ENCODE data around the gene PRDX6. TPM values are rescaled to one million over a fixed set of nuclear protein-coding genes. Genes with fewer than 3 reads are reported as not detected.
A peak's percentile ranks its signal among the peaks of the same experiment; 100 is the strongest.
"Not testable (repeated sequence)": the region's sequence is repeated elsewhere in the genome, so short reads cannot be mapped to it uniquely, and the experiment has no call there.

Gene PRDX6
- total RNA-seq, 5 donors from 2014 or later (not counting 1 experiment from before 2014, with no cell fraction given): 70.7 to 108 (median 98.3) TPM

DNA sequence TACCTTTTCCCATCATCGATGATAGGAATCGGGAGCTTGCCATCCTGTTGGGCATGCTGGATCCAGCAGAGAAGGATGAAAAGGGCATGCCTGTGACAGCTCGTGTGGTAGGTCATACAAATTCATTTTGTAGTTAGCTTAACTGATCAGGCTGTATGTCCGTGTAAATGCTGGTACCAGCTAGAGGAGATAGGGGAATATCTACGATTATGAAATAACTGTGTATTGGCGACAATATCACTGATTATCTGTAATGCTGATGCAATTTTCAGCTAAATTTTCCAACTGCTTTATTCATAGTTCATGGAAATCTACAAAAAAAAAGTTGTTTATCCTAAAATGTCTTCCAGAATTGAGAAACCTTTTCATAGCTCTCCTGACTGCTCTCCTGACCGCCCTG, 8.3 kb downstream of the PRDX6 start:
- POLR2A ChIA-PET: interaction anchor here in 1 of 2 donors (0.5 kb wide), 1 partner anchor 1019 kb away, joined by 3 read pairs; no protein-coding TSS in a partner anchor
- H3K4me3 ChIP-seq (ENCODE audit: control insufficient read depth in 1 of 2, extremely low read depth in 1 of 2, low read length in 1 of 2): no peak overlapping the region
- DNase-seq (no peak), ATAC-seq (replicated peaks in 1 of 4) (no peak)
- no peak overlapping the region for H3K4me3 Mint-ChIP-seq
- no peaks in the 10 kb centered on the region for H3K27me3 ChIP-seq (replicated peaks in 1 of 2; ENCODE audit: control insufficient read depth in 2 of 2, extremely low read depth in 1 of 2, insufficient read depth in 2 of 2, low read length in 1 of 2)
- H3K4me1 Mint-ChIP-seq: peaks cover 0 to 12% (median 2%) of the 10 kb centered on the region in 3 donors
- H3K27me3 Mint-ChIP-seq: no peaks in the 10 kb centered on the region
- peak overlapping the region in 1 of 2 donors; percentile 1 for H3K27ac Mint-ChIP-seq
- no peak overlapping the region for H3K27ac ChIP-seq (ENCODE audit: low read length)
- no peaks in the 10 kb centered on the region for H3K4me1 ChIP-seq (ENCODE audit: control insufficient read depth in 1 of 2, extremely low read depth in 1 of 2, insufficient read depth in 2 of 2, low read length in 2 of 2)
- H3K9me3 Mint-ChIP-seq: no peaks in the 10 kb centered on the region
- 96% methylated on average over 5 of the region's 7 CpGs for WGBS (ENCODE audit: insufficient coverage)
- peaks cover 13 to 79% of the 10 kb centered on the region in 2 donors for H3K36me3 ChIP-seq (ENCODE audit: control insufficient read depth in 2 of 2, extremely low read depth in 1 of 2, insufficient read depth in 1 of 2, low read length in 1 of 2)
- H3K36me3 Mint-ChIP-seq: peaks cover 74% of the 10 kb centered on the region
- CTCF ChIA-PET: no interaction called here
- H3K9me3 ChIP-seq: no peaks in the 10 kb centered on the region

DNA sequence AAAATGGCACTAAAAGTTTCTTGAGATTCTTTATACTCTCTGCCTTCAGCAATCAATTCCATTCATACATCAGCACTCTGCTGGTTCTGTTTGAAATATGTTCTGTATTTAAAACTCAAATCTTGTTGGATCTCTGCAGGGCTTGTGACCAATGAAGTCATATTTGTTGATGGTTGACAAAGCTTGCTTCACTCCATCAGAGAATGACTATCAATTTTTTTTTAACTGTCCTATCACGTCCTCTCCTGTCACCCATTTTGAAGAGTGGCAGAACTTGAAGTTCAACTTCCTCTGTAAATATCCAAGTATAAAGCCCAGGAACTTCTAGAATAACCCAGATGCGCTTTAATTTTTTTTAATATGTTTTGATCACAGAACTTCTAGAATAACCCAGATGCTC, 10.9 kb downstream of the PRDX6 start:
- Histone ChIP-seq H3K4me3 (ENCODE audit: control insufficient read depth in 1 of 2, extremely low read depth in 1 of 2, low read length in 1 of 2) (no peak overlapping the region), H3K27ac (ENCODE audit: low read length) (no peak overlapping the region), H3K27me3 (replicated peaks in 1 of 2; ENCODE audit: control insufficient read depth in 2 of 2, extremely low read depth in 1 of 2, insufficient read depth in 2 of 2, low read length in 1 of 2) (no peaks in the 10 kb centered on the region), H3K9me3 (no peaks in the 10 kb centered on the region), H3K4me1 (ENCODE audit: control insufficient read depth in 1 of 2, extremely low read depth in 1 of 2, insufficient read depth in 2 of 2, low read length in 2 of 2) (no peaks in the 10 kb centered on the region), H3K36me3 (ENCODE audit: control insufficient read depth in 2 of 2, extremely low read depth in 1 of 2, insufficient read depth in 1 of 2, low read length in 1 of 2) (peaks cover 13 to 54% of the 10 kb centered on the region in 2 donors)
- DNase-seq: no peak
- ChIA-PET POLR2A (no interaction called here), CTCF (no interaction called here)
- 100% methylated on average over 1 of the region's 2 CpGs for WGBS (ENCODE audit: insufficient coverage)
- Mint-ChIP-seq H3K36me3 (peaks cover 57% of the 10 kb centered on the region), H3K4me1 (no peaks in the 10 kb centered on the region), H3K27me3 (no peaks in the 10 kb centered on the region), H3K9me3 (peaks cover 0 to under 1% (median 0%) of the 10 kb centered on the region in 3 donors), H3K4me3 (no peak overlapping the region), H3K27ac (no peak overlapping the region)
- ATAC-seq (replicated peaks in 1 of 4): no peak

DNA sequence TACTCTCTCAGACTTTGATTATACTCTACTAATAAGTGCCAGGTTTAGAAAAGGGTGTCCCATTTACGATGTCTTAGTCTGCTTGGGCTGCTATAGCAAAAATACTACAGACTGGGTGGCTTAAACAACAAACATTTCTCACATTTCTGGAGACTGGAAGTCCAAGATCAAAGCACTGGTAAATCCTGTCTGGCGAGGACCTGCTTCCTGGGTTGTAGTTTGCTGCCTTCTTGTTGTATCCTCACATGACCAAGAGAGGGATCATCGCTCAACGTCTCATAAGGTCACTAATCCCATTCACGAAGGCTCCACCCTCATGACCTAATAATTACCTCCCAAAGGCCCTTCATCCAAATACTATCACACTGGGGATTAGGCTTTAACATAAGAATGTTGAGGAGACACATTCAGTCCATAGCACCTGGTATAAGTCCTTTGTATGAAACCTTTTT, 12.0 kb downstream of the PRDX6 start:
- no peak for DNase-seq
- Mint-ChIP-seq H3K4me1 (no peaks in the 10 kb centered on the region), H3K36me3 (peaks cover 57% of the 10 kb centered on the region), H3K9me3 (peaks cover 0 to 6% (median 3%) of the 10 kb centered on the region in 3 donors), H3K4me3 (no peak overlapping the region), H3K27me3 (no peaks in the 10 kb centered on the region), H3K27ac (no peak overlapping the region)
- WGBS (ENCODE audit: insufficient coverage): no CpG with 5 or more reads among the region's 5 CpGs
- CTCF ChIA-PET: no interaction called here
- H3K4me3 ChIP-seq (ENCODE audit: control insufficient read depth in 1 of 2, extremely low read depth in 1 of 2, low read length in 1 of 2): no peak overlapping the region
- POLR2A ChIA-PET: no interaction called here
- H3K27me3 ChIP-seq (replicated peaks in 1 of 2; ENCODE audit: control insufficient read depth in 2 of 2, extremely low read depth in 1 of 2, insufficient read depth in 2 of 2, low read length in 1 of 2): no peaks in the 10 kb centered on the region
- no peak for ATAC-seq (replicated peaks in 1 of 4)
- peaks cover 13 to 45% of the 10 kb centered on the region in 2 donors for H3K36me3 ChIP-seq (ENCODE audit: control insufficient read depth in 2 of 2, extremely low read depth in 1 of 2, insufficient read depth in 1 of 2, low read length in 1 of 2)
- no peaks in the 10 kb centered on the region for H3K4me1 ChIP-seq (ENCODE audit: control insufficient read depth in 1 of 2, extremely low read depth in 1 of 2, insufficient read depth in 2 of 2, low read length in 2 of 2)
- no peaks in the 10 kb centered on the region for H3K9me3 ChIP-seq
- no peak overlapping the region for H3K27ac ChIP-seq (ENCODE audit: low read length)

DNA sequence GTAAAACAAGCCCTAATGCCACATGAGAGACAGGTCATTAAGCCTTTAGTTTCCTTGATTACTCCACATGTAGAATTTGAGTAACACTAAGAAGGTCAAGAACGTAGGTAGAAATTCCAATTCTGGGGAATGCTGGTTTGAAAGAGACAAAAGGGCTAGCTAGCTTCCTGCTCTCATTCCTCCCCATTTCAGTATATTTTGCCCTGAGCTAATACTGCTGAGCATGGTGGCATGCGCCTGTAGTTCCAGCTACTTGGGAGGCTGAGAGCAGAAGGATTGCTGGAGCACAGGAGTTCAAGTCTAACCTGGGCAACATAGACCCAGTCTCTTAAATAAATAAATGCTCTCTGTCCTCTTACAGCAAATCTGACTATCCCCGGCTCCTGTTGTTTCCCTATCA, 12.8 kb downstream of the PRDX6 start:
- no peak for DNase-seq
- peaks cover 51% of the 10 kb centered on the region for H3K36me3 Mint-ChIP-seq
- H3K4me3 Mint-ChIP-seq: no peak overlapping the region
- H3K36me3 ChIP-seq (ENCODE audit: control insufficient read depth in 2 of 2, extremely low read depth in 1 of 2, insufficient read depth in 1 of 2, low read length in 1 of 2): peaks cover 13 to 38% of the 10 kb centered on the region in 2 donors
- POLR2A ChIA-PET: no interaction called here
- peaks cover 0 to 6% (median 3%) of the 10 kb centered on the region in 3 donors for H3K9me3 Mint-ChIP-seq
- no peak overlapping the region for H3K27ac ChIP-seq (ENCODE audit: low read length)
- WGBS (ENCODE audit: insufficient coverage): 100% methylated on average over 1 of the region's 3 CpGs
- no peaks in the 10 kb centered on the region for H3K4me1 Mint-ChIP-seq
- H3K27ac Mint-ChIP-seq: no peak overlapping the region
- H3K4me3 ChIP-seq (ENCODE audit: control insufficient read depth in 1 of 2, extremely low read depth in 1 of 2, low read length in 1 of 2): no peak overlapping the region
- no peaks in the 10 kb centered on the region for H3K27me3 Mint-ChIP-seq
- no peaks in the 10 kb centered on the region for H3K9me3 ChIP-seq
- H3K27me3 ChIP-seq (replicated peaks in 1 of 2; ENCODE audit: control insufficient read depth in 2 of 2, extremely low read depth in 1 of 2, insufficient read depth in 2 of 2, low read length in 1 of 2): no peaks in the 10 kb centered on the region
- no peak for ATAC-seq (replicated peaks in 1 of 4)
- CTCF ChIA-PET: no interaction called here
- H3K4me1 ChIP-seq (ENCODE audit: control insufficient read depth in 1 of 2, extremely low read depth in 1 of 2, insufficient read depth in 2 of 2, low read length in 2 of 2): no peaks in the 10 kb centered on the region

DNA sequence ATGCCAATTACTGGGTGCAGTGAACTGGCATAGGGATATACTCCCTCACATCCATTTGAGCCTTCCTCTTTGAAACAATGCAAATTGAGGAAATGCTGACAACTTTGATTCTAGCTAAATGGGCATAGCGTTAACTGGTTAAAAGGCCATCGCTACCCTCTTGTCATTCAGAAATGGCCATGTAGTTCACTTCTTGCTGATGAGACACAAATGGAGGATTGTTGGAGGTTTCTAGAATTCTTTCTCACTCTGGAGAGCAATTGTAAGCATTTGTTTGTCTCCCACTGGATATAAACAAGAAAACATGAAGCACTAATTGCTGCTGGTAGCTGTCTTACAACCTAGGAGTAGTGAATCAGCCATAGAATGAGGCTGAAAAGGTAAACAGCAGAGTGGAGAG, 14.4 kb downstream of the PRDX6 start:
- Histone ChIP-seq H3K4me1 (ENCODE audit: control insufficient read depth in 1 of 2, extremely low read depth in 1 of 2, insufficient read depth in 2 of 2, low read length in 2 of 2) (no peaks in the 10 kb centered on the region), H3K9me3 (no peaks in the 10 kb centered on the region), H3K36me3 (ENCODE audit: control insufficient read depth in 2 of 2, extremely low read depth in 1 of 2, insufficient read depth in 1 of 2, low read length in 1 of 2) (peaks cover 13 to 23% of the 10 kb centered on the region in 2 donors), H3K27ac (ENCODE audit: low read length) (no peak overlapping the region), H3K4me3 (ENCODE audit: control insufficient read depth in 1 of 2, extremely low read depth in 1 of 2, low read length in 1 of 2) (no peak overlapping the region), H3K27me3 (replicated peaks in 1 of 2; ENCODE audit: control insufficient read depth in 2 of 2, extremely low read depth in 1 of 2, insufficient read depth in 2 of 2, low read length in 1 of 2) (no peaks in the 10 kb centered on the region)
- no peaks in the 10 kb centered on the region for H3K4me1 Mint-ChIP-seq
- no peak overlapping the region for H3K4me3 Mint-ChIP-seq
- ATAC-seq (replicated peaks in 1 of 4) (no peak), DNase-seq (no peak)
- ChIA-PET POLR2A (no interaction called here), CTCF (interaction anchor here in 1 of 2 donors (1.2 kb wide), 1 partner anchor 726 kb away, joined by 3 read pairs; no protein-coding TSS in a partner anchor)
- H3K27me3 Mint-ChIP-seq: no peaks in the 10 kb centered on the region
- H3K27ac Mint-ChIP-seq: no peak overlapping the region
- WGBS (ENCODE audit: insufficient coverage): 86% methylated on average over 2 of the region's 2 CpGs
- H3K9me3 Mint-ChIP-seq: peaks cover 0 to 6% (median 3%) of the 10 kb centered on the region in 3 donors
- peaks cover 38% of the 10 kb centered on the region for H3K36me3 Mint-ChIP-seq

DNA sequence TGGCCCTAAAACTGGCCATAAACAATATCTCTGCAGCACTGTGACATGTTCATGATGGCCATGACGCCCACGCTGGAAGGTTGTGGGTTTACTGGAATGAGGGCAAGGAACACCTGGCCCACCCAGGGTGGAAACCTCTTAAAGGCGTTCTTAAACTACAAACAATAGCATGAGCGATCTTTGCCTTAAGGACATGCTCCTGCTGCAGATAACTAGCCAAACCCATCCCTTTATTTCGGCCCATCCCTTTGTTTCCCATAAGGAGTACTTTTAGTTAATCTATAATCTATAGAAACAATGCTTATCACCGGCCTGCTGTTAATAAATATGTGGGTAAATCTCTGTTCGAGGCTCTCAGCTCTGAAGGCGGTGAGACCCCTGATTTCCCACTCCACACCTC, 16.0 kb downstream of the PRDX6 start:
- H3K4me1 Mint-ChIP-seq; H3K36me3 ChIP-seq (ENCODE audit: control insufficient read depth in 2 of 2, extremely low read depth in 1 of 2, insufficient read depth in 1 of 2, low read length in 1 of 2); DNase-seq; ATAC-seq (replicated peaks in 1 of 4); H3K4me1 ChIP-seq (ENCODE audit: control insufficient read depth in 1 of 2, extremely low read depth in 1 of 2, insufficient read depth in 2 of 2, low read length in 2 of 2); H3K9me3 ChIP-seq; H3K27me3 Mint-ChIP-seq; H3K27me3 ChIP-seq (replicated peaks in 1 of 2; ENCODE audit: control insufficient read depth in 2 of 2, extremely low read depth in 1 of 2, insufficient read depth in 2 of 2, low read length in 1 of 2); CTCF ChIA-PET; H3K4me3 ChIP-seq (ENCODE audit: control insufficient read depth in 1 of 2, extremely low read depth in 1 of 2, low read length in 1 of 2); H3K27ac ChIP-seq (ENCODE audit: low read length); H3K27ac Mint-ChIP-seq; H3K4me3 Mint-ChIP-seq; POLR2A ChIA-PET: not testable (repeated sequence)
- peaks cover 25% of the 10 kb centered on the region for H3K36me3 Mint-ChIP-seq
- 94% methylated on average over 2 of the region's 8 CpGs for WGBS (ENCODE audit: insufficient coverage)
- peaks cover 0 to 13% (median 7%) of the 10 kb centered on the region in 3 donors for H3K9me3 Mint-ChIP-seq

Measured in T-cell (primary cell).